ENCODE results near the gene NACC2.

The NACC2 gene

GRCh38 chr9:135989722-135990467 lies 105.2 kb downstream of the NACC2 start:
- DNase-seq: peak; percentile 66 to 77

- no peak for DNase-seq
Measured at GRCh38 chr9:135989157-135989556, 105.9 kb downstream of the NACC2 start.

GRCh38 chr9:135988493-135988892 lies 106.6 kb downstream of the NACC2 start:
- DNase-seq: no peak

GRCh38 chr9:135987838-135988404 lies 107.2 kb downstream of the NACC2 start:
- no peak for DNase-seq

GRCh38 chr9:135986605-135987004 lies 108.5 kb downstream of the NACC2 start:
- no peak for DNase-seq

- no peak for DNase-seq
Measured at GRCh38 chr9:135985889-135986288, 109.2 kb downstream of the NACC2 start.

- DNase-seq: no peak
Measured at GRCh38 chr9:135985459-135985774, 109.7 kb downstream of the NACC2 start.

GRCh38 chr9:135984072-135984710 lies 110.9 kb downstream of the NACC2 start:
- DNase-seq: no peak

GRCh38 chr9:135983208-135984071 lies 111.6 kb downstream of the NACC2 start:
- no peak for DNase-seq

- no peak for DNase-seq
Measured at GRCh38 chr9:135982499-135983207, 112.4 kb downstream of the NACC2 start.

GRCh38 chr9:135980926-135981630 lies 114.0 kb downstream of the NACC2 start:
- no peak for DNase-seq

GRCh38 chr9:135979547-135980166 lies 115.4 kb downstream of the NACC2 start:
- no peak for DNase-seq

- DNase-seq: no peak
Measured at GRCh38 chr9:135978642-135979546, 116.2 kb downstream of the NACC2 start.

GRCh38 chr9:135976944-135977343 lies 118.1 kb downstream of the NACC2 start:
- DNase-seq: no peak

GRCh38 chr9:135976531-135976930 lies 118.6 kb downstream of the NACC2 start:
- no peak for DNase-seq

- no peak for DNase-seq
Measured at GRCh38 chr9:135975834-135976233, 119.3 kb downstream of the NACC2 start.

- DNase-seq: no peak
Measured at GRCh38 chr9:135974220-135974573, 120.9 kb downstream of the NACC2 start.

GRCh38 chr9:135973277-135974219 lies 121.5 kb downstream of the NACC2 start:
- peak in 1 of 2 experiments; percentile 20 for DNase-seq

- DNase-seq: peak in 1 of 2 experiments; percentile 18
Measured at GRCh38 chr9:135971892-135972291, 123.2 kb downstream of the NACC2 start.
